ENCODE data around the gene CCT7. TPM values are rescaled to one million over a fixed set of nuclear protein-coding genes. Genes with fewer than 3 reads are reported as not detected.

Gene CCT7
- total RNA-seq, 1 donor from 2014 or later: 359 TPM

GRCh38 chr2:73257425-73258125, 23.5 kb downstream of the CCT7 start:
- H3K4me1 ChIP-seq (ENCODE audit: insufficient read depth, low read length): no peaks in the 10 kb centered on the region
- peaks cover 42% of the 10 kb centered on the region for H4K20me1 ChIP-seq (ENCODE audit: insufficient read depth, low read length)
- Mint-ChIP-seq H3K36me3 (ENCODE audit: low read depth, unreplicated experiment) (peaks cover 19% of the 10 kb centered on the region), H3K4me3 (ENCODE audit: unreplicated experiment) (no peak overlapping the region), H3K27me3 (ENCODE audit: low read depth, unreplicated experiment) (no peaks in the 10 kb centered on the region), H3K9me3 (ENCODE audit: unreplicated experiment) (no peaks in the 10 kb centered on the region), H3K27ac (ENCODE audit: unreplicated experiment) (no peak overlapping the region), H3K4me1 (ENCODE audit: low read depth, unreplicated experiment) (no peaks in the 10 kb centered on the region)
- no peaks in the 10 kb centered on the region for H3K9me3 ChIP-seq (ENCODE audit: insufficient read depth, low read depth, low read length)
- no peak overlapping the region for H3K27ac ChIP-seq (ENCODE audit: low read depth, low read length)
- peaks cover 16% of the 10 kb centered on the region for H3K36me3 ChIP-seq (ENCODE audit: insufficient read depth, low read length)
- FAIRE-seq (no peak), DNase-seq (ENCODE audit: low read depth) (no peak)
- no peaks in the 10 kb centered on the region for H3K27me3 ChIP-seq (ENCODE audit: insufficient read depth, low read length)
- no peak overlapping the region for H3K9ac ChIP-seq (ENCODE audit: low read length)
- H3K79me2 ChIP-seq (ENCODE audit: insufficient read depth, low read length): no peaks in the 10 kb centered on the region
- TF ChIP-seq CTCF (IDR thresholded peaks at IDR 0.05; ENCODE audit: insufficient read depth, low read depth, low read length) (no peak), EZH2 (IDR thresholded peaks at IDR 0.05; ENCODE audit: insufficient read depth, low read length) (no peak)
- no peak overlapping the region for H2AFZ ChIP-seq (ENCODE audit: low read depth, low read length)
- H3K4me2 ChIP-seq (ENCODE audit: low read length): no peak overlapping the region
- H3K4me3 ChIP-seq (ENCODE audit: insufficient read depth, low read depth, low read length): no peak overlapping the region

GRCh38 chr2:73258186-73258912, 24.2 kb downstream of the CCT7 start:
- no peak overlapping the region for H3K27ac ChIP-seq (ENCODE audit: low read depth, low read length)
- Mint-ChIP-seq H3K9me3 (ENCODE audit: unreplicated experiment) (no peaks in the 10 kb centered on the region), H3K36me3 (ENCODE audit: low read depth, unreplicated experiment) (peaks cover 13% of the 10 kb centered on the region), H3K27me3 (ENCODE audit: low read depth, unreplicated experiment) (no peaks in the 10 kb centered on the region), H3K27ac (ENCODE audit: unreplicated experiment) (no peak overlapping the region), H3K4me1 (ENCODE audit: low read depth, unreplicated experiment) (no peaks in the 10 kb centered on the region), H3K4me3 (ENCODE audit: unreplicated experiment) (no peak overlapping the region)
- DNase-seq (ENCODE audit: low read depth) (no peak), FAIRE-seq (no peak)
- no peaks in the 10 kb centered on the region for H3K9me3 ChIP-seq (ENCODE audit: insufficient read depth, low read depth, low read length)
- no peak overlapping the region for H3K9ac ChIP-seq (ENCODE audit: low read length)
- H3K4me1 ChIP-seq (ENCODE audit: insufficient read depth, low read length): no peaks in the 10 kb centered on the region
- H2AFZ ChIP-seq (ENCODE audit: low read depth, low read length): no peak overlapping the region
- no peak for TF ChIP-seq EZH2 (IDR thresholded peaks at IDR 0.05; ENCODE audit: insufficient read depth, low read length)
- no peak for TF ChIP-seq CTCF (IDR thresholded peaks at IDR 0.05; ENCODE audit: insufficient read depth, low read depth, low read length)
- H3K27me3 ChIP-seq (ENCODE audit: insufficient read depth, low read length): no peaks in the 10 kb centered on the region
- no peak overlapping the region for H3K4me3 ChIP-seq (ENCODE audit: insufficient read depth, low read depth, low read length)
- peaks cover 8% of the 10 kb centered on the region for H3K36me3 ChIP-seq (ENCODE audit: insufficient read depth, low read length)
- H3K4me2 ChIP-seq (ENCODE audit: low read length): no peak overlapping the region
- H3K79me2 ChIP-seq (ENCODE audit: insufficient read depth, low read length): no peaks in the 10 kb centered on the region
- peaks cover 35% of the 10 kb centered on the region for H4K20me1 ChIP-seq (ENCODE audit: insufficient read depth, low read length)

GRCh38 chr2:73258913-73259215, 24.8 kb downstream of the CCT7 start:
- no peak for FAIRE-seq
- H3K36me3 Mint-ChIP-seq (ENCODE audit: low read depth, unreplicated experiment): peaks cover 12% of the 10 kb centered on the region

More at GRCh38 chr2:73258913-73259215, 24.8 kb downstream of the CCT7 start:
- no peak overlapping the region for H3K4me2 ChIP-seq (ENCODE audit: low read length)
- Mint-ChIP-seq H3K9me3 (ENCODE audit: unreplicated experiment) (no peaks in the 10 kb centered on the region), H3K27me3 (ENCODE audit: low read depth, unreplicated experiment) (no peaks in the 10 kb centered on the region), H3K4me3 (ENCODE audit: unreplicated experiment) (no peak overlapping the region), H3K27ac (ENCODE audit: unreplicated experiment) (no peak overlapping the region), H3K4me1 (ENCODE audit: low read depth, unreplicated experiment) (no peaks in the 10 kb centered on the region)
- no peaks in the 10 kb centered on the region for H3K9me3 ChIP-seq (ENCODE audit: insufficient read depth, low read depth, low read length)
- H3K9ac ChIP-seq (ENCODE audit: low read length): no peak overlapping the region
- peaks cover 3% of the 10 kb centered on the region for H3K36me3 ChIP-seq (ENCODE audit: insufficient read depth, low read length)
- TF ChIP-seq EZH2 (IDR thresholded peaks at IDR 0.05; ENCODE audit: insufficient read depth, low read length) (no peak), CTCF (IDR thresholded peaks at IDR 0.05; ENCODE audit: insufficient read depth, low read depth, low read length) (no peak)
- no peak for DNase-seq (ENCODE audit: low read depth)
- H3K4me1 ChIP-seq (ENCODE audit: insufficient read depth, low read length): no peaks in the 10 kb centered on the region
- H3K79me2 ChIP-seq (ENCODE audit: insufficient read depth, low read length): no peaks in the 10 kb centered on the region
- H2AFZ ChIP-seq (ENCODE audit: low read depth, low read length): no peak overlapping the region
- no peak overlapping the region for H3K4me3 ChIP-seq (ENCODE audit: insufficient read depth, low read depth, low read length)
- no peaks in the 10 kb centered on the region for H3K27me3 ChIP-seq (ENCODE audit: insufficient read depth, low read length)
- peaks cover 30% of the 10 kb centered on the region for H4K20me1 ChIP-seq (ENCODE audit: insufficient read depth, low read length)
- H3K27ac ChIP-seq (ENCODE audit: low read depth, low read length): no peak overlapping the region

Measured in astrocyte (in vitro differentiated cells and primary cell).